Pancreas (tissue), 10 donors: ENCODE data around the gene B4GALT4. TPM values are rescaled to one million over a fixed set of nuclear protein-coding genes. Genes with fewer than 3 reads are reported as not detected.
A peak's percentile ranks its signal among the peaks of the same experiment; 100 is the strongest.

ENCODE experiments used
- ATAC-seq, 4 donors: fragments of 200-7000 bp; cut with Tn5 transposase; one replicate each; pipeline versions ENCODE4 v1.8.0 to v1.9.1; 2020; ENCODE audit warnings: mild to moderate bottlenecking in 4 of 4, moderate library complexity in 4 of 4
- DNase-seq, 6 donors: peaks; one replicate each; pipeline ENCODE4 v3.0.0-alpha.2; 2020
- FAIRE-seq: peaks from 2 replicates; lab custom pipeline; 2012; peaks lifted over from hg19 to GRCh38; lab: Jason Lieb, UNC
- H3K27ac ChIP-seq, 4 donors: fragments of 200-600 bp; sonication (generic); 1 replicate in 3 of 4; 2 replicates in 1 of 4; pipeline versions ENCODE4 v1.5.0 to v1.8.0; 2020
- H3K27me3 ChIP-seq, 4 donors: fragments of 200-600 bp; one replicate each; pipeline ENCODE4 v1.8.0; 2021
- H3K36me3 ChIP-seq, 3 donors: fragments of 200-600 bp; sonication (generic) in 1 of 3; one replicate each; pipeline versions ENCODE4 v1.5.0 to v1.8.0; 2020 to 2021
- H3K4me1 ChIP-seq, 3 donors: fragments of 200-600 bp; one replicate each; pipeline ENCODE4 v1.8.0; 2021
- H3K4me3 ChIP-seq, 4 donors: fragments of 200-600 bp; sonication (generic) in 2 of 4; one replicate each; pipeline versions ENCODE4 v1.5.0 to v1.8.0; 2020 to 2021
- H3K9me3 ChIP-seq, 4 donors: fragments of 200-600 bp; one replicate each; pipeline ENCODE4 v1.8.0; 2021
- WGBS, 2 donors: extraction: QIAGEN DNeasy Blood & Tissue Kit; methylation state at CpG; one replicate each; pipeline ENCODE4 v1.1.7; 2013; 5-methylcytosine and 5-hydroxymethylcytosine counted together
- intact Hi-C, 3 donors: fragments of 100-400 bp; cut with DNase I; formaldehyde crosslinking; loops; one replicate each; pipeline versions ENCODE4 v1.11.1 to v1.14.2; 2022
- polyA plus RNA-seq, 2 donors: library from polyadenylated mRNA; stranded (reverse); fragments of 200-250 nt; gene quantifications; one replicate each; pipeline ENCODE4 v1.2.3, GENCODE V29; 2013
- total RNA-seq, 6 donors: library from RNA; stranded (reverse); fragmentation: NEBNext Ultra II Directional in 4 of 6; extraction: Animal tissue kit (Norgen Biotek cat#: 25700) in 4 of 6; gene quantifications; one replicate each; pipeline versions ENCODE4 v1.2.1 to v1.2.4, GENCODE V29; 2021 to 2023
- TF ChIP-seq, protein P1 (sequence below), 4 donors: fragments of 200-600 bp; sonication (generic) in 3 of 4; IDR thresholded peaks; one replicate each; pipeline versions ENCODE4 v1.5.0 to v1.8.0; 2021; ENCODE audit warnings: antibody characterized with exemption in 4 of 4
- donor health status: healthy with polysubstance abuse.
- donor health status: DM: no; HTN: no; CAD: no; lungs with moderate emphysema.
- donor health status: DM: no; HTN: no; CAD: no.
- donor health status: control.
- donor health status: control.
- donor health status: Bipolar disorder and iron deficiency.
- donor health status: DM: yes; HTN: yes; CAD: no.
- donor health status: DM: no; HTN: no; CAD: no.
- donor health status: DM: no; HTN: no; CAD: no.
- donor health status: DM: yes; HTN: yes; CAD: no.

B4GALT4 gene
- total and polyA plus RNA-seq, 8 donors = 9.1 to 22.9 (median 14.6) TPM

DNA sequence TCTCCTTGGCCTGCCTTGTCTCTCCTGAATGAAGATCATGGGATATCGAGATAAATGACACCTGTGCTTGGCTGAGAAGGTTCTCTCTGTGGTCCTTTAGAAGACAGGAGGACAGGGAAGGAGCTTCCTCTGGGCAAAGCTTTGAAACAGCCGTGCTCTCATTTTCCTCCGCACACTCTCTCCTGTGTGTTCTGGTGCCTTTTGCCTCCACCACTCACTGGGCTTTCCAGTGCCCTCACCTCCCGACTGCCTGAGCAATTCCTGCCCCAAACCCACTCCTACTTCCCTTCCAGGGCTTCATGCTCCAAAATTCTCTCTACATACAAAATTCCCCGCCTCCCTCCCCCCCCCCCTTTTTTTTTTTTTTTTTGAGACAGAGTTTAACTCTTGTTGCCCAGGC, 35.0 kb downstream of the B4GALT4 start:
- Histone ChIP-seq H3K9me3 (no peaks in the 10 kb centered on the region), H3K4me3 (no peak overlapping the region), H3K27ac (peak overlapping the region in 1 of 4 donors; percentile 70), H3K36me3 (no peaks in the 10 kb centered on the region), H3K27me3 (no peaks in the 10 kb centered on the region), H3K4me1 (peaks cover 0 to 4% (median 0%) of the 10 kb centered on the region in 3 donors)
- TF ChIP-seq, protein P1, sequence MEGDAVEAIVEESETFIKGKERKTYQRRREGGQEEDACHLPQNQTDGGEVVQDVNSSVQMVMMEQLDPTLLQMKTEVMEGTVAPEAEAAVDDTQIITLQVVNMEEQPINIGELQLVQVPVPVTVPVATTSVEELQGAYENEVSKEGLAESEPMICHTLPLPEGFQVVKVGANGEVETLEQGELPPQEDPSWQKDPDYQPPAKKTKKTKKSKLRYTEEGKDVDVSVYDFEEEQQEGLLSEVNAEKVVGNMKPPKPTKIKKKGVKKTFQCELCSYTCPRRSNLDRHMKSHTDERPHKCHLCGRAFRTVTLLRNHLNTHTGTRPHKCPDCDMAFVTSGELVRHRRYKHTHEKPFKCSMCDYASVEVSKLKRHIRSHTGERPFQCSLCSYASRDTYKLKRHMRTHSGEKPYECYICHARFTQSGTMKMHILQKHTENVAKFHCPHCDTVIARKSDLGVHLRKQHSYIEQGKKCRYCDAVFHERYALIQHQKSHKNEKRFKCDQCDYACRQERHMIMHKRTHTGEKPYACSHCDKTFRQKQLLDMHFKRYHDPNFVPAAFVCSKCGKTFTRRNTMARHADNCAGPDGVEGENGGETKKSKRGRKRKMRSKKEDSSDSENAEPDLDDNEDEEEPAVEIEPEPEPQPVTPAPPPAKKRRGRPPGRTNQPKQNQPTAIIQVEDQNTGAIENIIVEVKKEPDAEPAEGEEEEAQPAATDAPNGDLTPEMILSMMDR (IDR thresholded peaks at IDR 0.05) = no peak
- FAIRE-seq (no peak), ATAC-seq (no peak), DNase-seq (no peak)
- WGBS, 2 donors = 77 to 78% methylated on average over 4 to 5 of the region's 5 CpGs
- intact Hi-C loops = no loop called here

DNA sequence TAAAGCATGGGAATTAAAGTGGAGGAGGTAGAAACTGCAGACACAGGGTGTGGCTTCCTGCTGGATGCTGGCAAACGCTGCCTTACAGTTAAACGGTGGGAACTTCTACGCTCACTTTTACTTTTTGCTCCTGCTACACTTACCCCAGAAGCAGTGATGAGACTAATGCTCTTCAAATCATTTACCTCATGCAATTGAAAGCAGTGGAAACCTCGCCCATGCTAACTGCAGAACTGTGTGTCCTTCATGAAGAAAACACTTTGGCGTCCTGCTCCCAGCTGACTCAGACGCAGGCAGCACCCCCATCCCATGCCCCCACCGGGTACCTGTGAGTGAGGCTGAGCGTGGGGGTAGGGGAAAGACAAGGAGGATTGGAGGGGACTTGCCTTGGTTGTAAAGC, 35.5 kb downstream of the B4GALT4 start:
- ATAC-seq (peak in 1 of 4 donors; percentile 20), DNase-seq (no peak), FAIRE-seq (no peak)
- intact Hi-C loops = no loop called here
- Histone ChIP-seq H3K27me3 (no peaks in the 10 kb centered on the region), H3K4me1 (peaks cover 0 to 4% (median 0%) of the 10 kb centered on the region in 3 donors), H3K36me3 (no peaks in the 10 kb centered on the region), H3K27ac (no peak overlapping the region), H3K4me3 (no peak overlapping the region), H3K9me3 (no peaks in the 10 kb centered on the region)
- TF ChIP-seq, protein P1 (IDR thresholded peaks at IDR 0.05) = no peak
- WGBS, 2 donors = 57 to 58% methylated on average over 8 of the region's 8 CpGs

DNA sequence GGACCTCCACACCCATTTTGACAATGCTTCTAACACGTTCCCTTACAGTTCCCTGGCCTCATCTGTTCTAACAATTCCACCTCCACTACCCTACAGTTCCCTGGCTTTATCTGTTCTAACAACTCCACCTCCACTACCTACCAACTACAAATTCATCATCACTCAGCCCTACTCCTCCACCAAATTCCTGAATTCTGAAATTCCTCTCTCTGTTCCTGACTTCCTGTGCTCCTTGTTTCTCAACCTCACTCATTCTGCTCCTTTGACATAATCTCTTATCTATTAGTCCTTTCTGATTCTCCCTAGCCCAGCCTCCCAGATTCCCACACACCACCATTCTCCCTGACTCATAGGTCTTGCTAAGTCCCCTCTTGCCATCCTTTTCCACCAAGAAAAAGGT, 44.8 kb downstream of the B4GALT4 start:
- Histone ChIP-seq H3K27me3 (no peaks in the 10 kb centered on the region), H3K9me3 (no peaks in the 10 kb centered on the region), H3K4me1 (no peaks in the 10 kb centered on the region), H3K27ac (no peak overlapping the region), H3K36me3 (no peaks in the 10 kb centered on the region), H3K4me3 (no peak overlapping the region)
- DNase-seq (no peak), ATAC-seq (no peak), FAIRE-seq (no peak)
- WGBS, 2 donors = 74 to 83% methylated on average over 1 of the region's 1 CpG
- intact Hi-C loops = no loop called here
- TF ChIP-seq, protein P1 (IDR thresholded peaks at IDR 0.05) = no peak

DNA sequence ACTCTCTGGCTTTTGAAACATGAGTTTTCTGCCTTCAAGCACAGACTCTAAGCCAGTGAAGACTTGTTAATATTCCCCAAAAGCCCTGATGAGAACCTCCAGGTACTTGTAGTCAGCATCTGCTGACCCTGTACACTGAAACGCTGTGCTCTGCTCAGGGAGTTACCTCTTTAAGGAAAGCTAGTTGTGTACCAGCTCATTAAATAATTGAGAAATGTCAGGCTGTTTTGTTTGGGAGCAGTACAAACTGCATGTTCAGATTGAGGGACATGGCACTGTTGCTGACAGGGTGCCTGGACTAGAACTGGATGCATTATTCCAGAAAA, 45.6 kb downstream of the B4GALT4 start:
- no peak for FAIRE-seq
- Histone ChIP-seq H3K27ac (no peak overlapping the region), H3K36me3 (no peaks in the 10 kb centered on the region), H3K27me3 (no peaks in the 10 kb centered on the region), H3K9me3 (no peaks in the 10 kb centered on the region), H3K4me1 (no peaks in the 10 kb centered on the region), H3K4me3 (no peak overlapping the region)
- TF ChIP-seq, protein P1 (IDR thresholded peaks at IDR 0.05) = no peak
- no peak for ATAC-seq
- DNase-seq = no peak
- 61 to 73% methylated on average over 1 of the region's 1 CpG for WGBS, 2 donors
- intact Hi-C loops = no loop called here

DNA sequence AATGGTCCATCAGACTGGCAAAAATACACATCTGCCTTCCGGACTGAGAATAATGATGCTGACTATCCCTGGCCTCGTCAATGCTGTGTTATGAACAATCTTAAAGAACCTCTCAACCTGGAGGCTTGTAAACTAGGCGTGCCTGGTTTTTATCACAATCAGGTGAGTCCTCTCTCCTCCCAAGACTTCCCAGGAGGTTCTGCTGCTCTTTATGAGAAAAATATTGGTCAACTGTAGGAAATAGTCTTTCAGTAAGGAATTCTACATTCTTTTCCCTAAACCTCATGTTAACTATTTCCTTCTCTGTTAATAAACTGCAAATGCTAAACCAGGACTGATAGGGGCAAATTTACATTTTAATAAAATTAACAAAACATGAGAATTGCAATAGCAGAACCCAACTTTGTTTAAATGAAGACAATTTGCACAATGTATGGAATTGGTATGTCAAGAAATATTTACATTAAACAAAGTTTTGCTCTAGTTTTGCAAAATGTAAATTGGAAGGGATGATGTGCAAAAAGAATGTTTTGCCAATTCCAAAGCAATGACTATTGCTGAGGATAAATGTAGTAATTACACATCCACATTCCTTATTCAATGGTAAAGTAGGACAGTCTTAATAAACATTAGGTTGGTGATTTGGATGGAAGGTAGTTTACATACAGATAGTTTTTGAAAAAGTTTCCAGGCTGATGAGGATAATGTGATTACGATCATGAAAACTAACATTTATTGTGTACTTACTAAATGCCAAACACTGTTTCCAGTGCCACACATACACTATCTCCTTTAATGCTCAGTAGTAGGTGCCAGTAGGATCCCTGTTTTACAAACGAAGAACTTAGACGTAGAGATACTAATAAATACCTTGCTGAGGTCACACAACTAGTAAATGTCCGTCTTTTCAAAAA, 46.2 kb downstream of the B4GALT4 start:
- Histone ChIP-seq H3K9me3 (no peaks in the 10 kb centered on the region), H3K4me1 (no peaks in the 10 kb centered on the region), H3K4me3 (no peak overlapping the region), H3K36me3 (no peaks in the 10 kb centered on the region), H3K27me3 (no peaks in the 10 kb centered on the region), H3K27ac (no peak overlapping the region)
- FAIRE-seq (no peak), DNase-seq (no peak), ATAC-seq (no peak)
- intact Hi-C loops = no loop called here
- 70 to 82% methylated on average over 7 of the region's 7 CpGs for WGBS, 2 donors
- TF ChIP-seq, protein P1 (IDR thresholded peaks at IDR 0.05) = no peak
